BJ (cell line): ENCODE results near the gene EGLN1. TPM values are rescaled to one million over a fixed set of nuclear protein-coding genes. Genes with fewer than 3 reads are reported as not detected.
A peak's percentile ranks its signal among the peaks of the same experiment; 100 is the strongest.

Experiments used
- CTCF ChIA-PET: fragments of 350-600 bp; formaldehyde crosslinking; extraction: SDS; loops from one replicate; lab custom pipeline; 2021; ENCODE audit warnings: antibody characterized with exemption, inconsistent platforms; lab: Yijun Ruan, JAX
- POLR2A ChIA-PET: fragments of 300-600 bp; sonication (Branson Sonifier 250); formaldehyde crosslinking; extraction: SDS; loops from one replicate; lab custom pipeline; 2021; ENCODE audit warnings: antibody characterized with exemption; lab: Charles Lee
- DNase-seq: peaks from one replicate; pipeline ENCODE4 v3.0.0-alpha.2; 2011; ENCODE audit warnings: low read depth
- H3K27me3 ChIP-seq: 2 replicates; pipeline ENCODE4 v1.6.0; 2011; ENCODE audit warnings: low read length; ENCODE audit not compliant: control insufficient read depth, insufficient read depth
- H3K36me3 ChIP-seq: 2 replicates; pipeline ENCODE4 v1.5.1; 2011; ENCODE audit warnings: low read length; ENCODE audit not compliant: control insufficient read depth, insufficient read depth
- H3K4me3 ChIP-seq: 2 replicates; pipeline ENCODE4 v1.5.1; 2011; ENCODE audit warnings: low read depth, mild to moderate bottlenecking, control low read depth, low read length
- CTCF ChIP-seq: IDR thresholded peaks from 2 replicates; pipeline ENCODE4 v1.5.1; 2011; ENCODE audit warnings: low read depth, mild to moderate bottlenecking, control low read depth, inconsistent platforms, low read length, moderate library complexity; ENCODE audit not compliant: insufficient read depth
- polyA plus RNA-seq: library from polyadenylated mRNA; depleted of rRNA; stranded (reverse); fragments of >200 nt; gene quantifications from 2 replicates; pipeline ENCODE4 v1.2.3, GENCODE V29; 2011

Gene EGLN1
- polyA plus RNA-seq, 1 experiment, result 17.5 TPM

GRCh38 chr1:231362325-231362724, 59.8 kb downstream of the EGLN1 start:
- Histone ChIP-seq H3K36me3 (peaks cover 1% of the 10 kb centered on the region; the same call in 1 of the 2 replicates), H3K27me3 (no peaks in the 10 kb centered on the region), H3K4me3 (no peak overlapping the region)
- POLR2A ChIA-PET, result no interaction called here
- no peak for DNase-seq
- CTCF ChIA-PET, result interaction anchor here (0.8 to 1.4 kb wide), 3 partner anchors 12 to 230 kb away, joined by 3 to 4 read pairs (median 3); no protein-coding TSS in a partner anchor
- TF ChIP-seq CTCF, result no peak

GRCh38 chr1:231359113-231359512, 63.0 kb downstream of the EGLN1 start:
- peak; percentile 54 for DNase-seq
- no peak for TF ChIP-seq CTCF
- ChIA-PET CTCF (interaction anchor here (0.6 to 1.4 kb wide), 4 partner anchors 58 to 232 kb away, joined by 3 to 5 read pairs (median 4); no protein-coding TSS in a partner anchor), POLR2A (interaction anchor here (0.6 kb wide), 1 partner anchor 13 kb away, joined by 4 read pairs; no protein-coding TSS in a partner anchor)
- no peaks in the 10 kb centered on the region for H3K27me3 ChIP-seq
- H3K4me3 ChIP-seq, result no peak overlapping the region
- no peaks in the 10 kb centered on the region for H3K36me3 ChIP-seq

- ChIA-PET CTCF (interaction anchor here (0.6 to 2.1 kb wide), 20 partner anchors 9 to 254 kb away, joined by 3 to 12 read pairs (median 3); partner anchors contain the start of genes EXOC8 and SPRTN), POLR2A (no interaction called here)
- H3K36me3 ChIP-seq, result no peaks in the 10 kb centered on the region
- peak; percentile 18 for DNase-seq
- H3K27me3 ChIP-seq, result no peaks in the 10 kb centered on the region
- TF ChIP-seq CTCF, result peak; percentile 70
- no peak overlapping the region for H3K4me3 ChIP-seq
These were observed 64.2 kb downstream of the EGLN1 start for GRCh38 chr1:231357831-231358354.

GRCh38 chr1:231357187-231357772, 64.8 kb downstream of the EGLN1 start:
- POLR2A ChIA-PET, result no interaction called here
- CTCF ChIA-PET, result interaction anchor here (0.6 to 2.1 kb wide), 22 partner anchors 9 to 258 kb away, joined by 3 to 12 read pairs (median 3); partner anchors contain the start of genes EXOC8 and SPRTN
- no peak for TF ChIP-seq CTCF
- no peak overlapping the region for H3K4me3 ChIP-seq
- DNase-seq, result no peak
- no peaks in the 10 kb centered on the region for H3K27me3 ChIP-seq
- no peaks in the 10 kb centered on the region; the same call in 1 of the 2 replicates for H3K36me3 ChIP-seq

GRCh38 chr1:231355171-231355570, 66.9 kb downstream of the EGLN1 start:
- Histone ChIP-seq H3K27me3 (no peaks in the 10 kb centered on the region), H3K4me3 (no peak overlapping the region), H3K36me3 (peaks cover 1% of the 10 kb centered on the region)
- ChIA-PET POLR2A (no interaction called here), CTCF (interaction anchor here (0.5 to 1.7 kb wide), 5 partner anchors 17 to 248 kb away, joined by 3 to 8 read pairs (median 3); partner anchors contain the start of genes EXOC8 and SPRTN)
- no peak for TF ChIP-seq CTCF
- no peak for DNase-seq
